HG02885 (cell line): ENCODE measurements around the gene NFIC.
"Not testable (repeated sequence)": the region's sequence is repeated elsewhere in the genome, so short reads cannot be mapped to it uniquely, and the experiment has no call there.

Experiments used
- ATAC-seq: cut with Tn5 transposase; IDR thresholded peaks from one replicate; pipeline ENCODE4 v1.9.1; 2021; ENCODE audit warnings: mild to moderate bottlenecking; ENCODE audit not compliant: unreplicated experiment, poor library complexity

NFIC gene

GRCh38 chr19:3392480-3392879 lies 26.1 kb downstream of the NFIC start:
- no peak for ATAC-seq

DNA sequence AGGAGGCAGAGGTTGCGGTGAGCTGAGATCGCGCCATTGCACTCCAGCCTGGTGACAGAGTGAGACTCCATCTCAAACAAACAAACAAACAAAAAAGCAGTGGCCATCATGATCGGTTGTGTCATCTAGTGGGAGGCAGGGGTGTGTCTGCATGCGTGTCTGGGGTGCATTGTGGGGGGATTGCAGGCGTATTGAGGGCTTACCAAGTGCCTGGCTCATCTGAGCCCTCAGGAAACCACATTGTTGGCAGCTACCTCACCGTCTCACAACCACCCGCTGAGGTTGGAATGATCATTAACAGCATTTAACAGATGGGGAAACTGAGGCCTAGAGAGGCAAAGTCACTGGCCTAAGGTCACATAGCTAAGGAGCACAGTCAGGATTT lies 30.5 kb downstream of the NFIC start:
- no peak for ATAC-seq

- no peak for ATAC-seq
Observed at GRCh38 chr19:3397266-3398022, 31.1 kb downstream of the NFIC start.

GRCh38 chr19:3398114-3398899 lies 31.9 kb downstream of the NFIC start:
- no peak for ATAC-seq

GRCh38 chr19:3398900-3399278 lies 32.5 kb downstream of the NFIC start:
- no peak for ATAC-seq

GRCh38 chr19:3399311-3399710 lies 32.9 kb downstream of the NFIC start:
- ATAC-seq, result not testable (repeated sequence)

DNA sequence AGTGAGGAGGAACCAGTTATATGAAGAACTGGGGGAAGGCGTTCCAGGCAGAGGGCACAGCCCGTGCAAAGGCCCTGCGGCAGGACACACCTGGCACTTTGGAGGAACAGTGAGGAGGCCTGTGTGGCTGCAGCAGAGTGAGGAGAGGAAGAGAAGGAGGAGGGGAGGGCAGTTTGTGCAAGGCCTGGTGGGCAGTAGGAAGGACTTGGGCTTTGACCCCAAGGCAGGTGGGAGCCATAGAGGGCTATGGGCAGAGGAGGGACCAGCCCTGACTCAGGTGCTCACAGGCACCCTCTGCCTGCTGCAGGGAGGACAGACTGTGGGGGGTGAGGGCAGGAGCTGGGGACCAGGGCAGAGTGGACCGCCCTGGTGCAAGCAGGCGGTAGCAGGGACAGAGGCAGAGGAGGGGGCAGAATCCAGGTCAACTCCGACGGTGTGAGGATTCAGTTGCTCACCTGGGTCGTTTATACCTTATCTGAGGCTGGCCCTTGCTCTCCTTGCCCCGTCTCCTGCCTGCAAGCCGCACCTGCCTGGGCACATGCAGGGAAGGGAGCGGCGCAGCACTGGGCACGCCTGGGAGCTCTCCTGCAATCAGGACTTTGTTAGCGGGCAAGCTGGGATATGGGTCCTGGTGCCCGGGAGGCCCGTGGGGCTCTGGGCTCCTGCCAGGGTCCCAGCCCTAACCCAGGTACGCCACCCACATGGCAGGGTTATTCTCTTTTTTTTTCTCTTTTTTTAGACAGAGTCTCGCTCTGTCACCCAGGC lies 34.8 kb downstream of the NFIC start:
- no peak for ATAC-seq

GRCh38 chr19:3402631-3403443 lies 36.5 kb downstream of the NFIC start:
- ATAC-seq, result no peak

DNA sequence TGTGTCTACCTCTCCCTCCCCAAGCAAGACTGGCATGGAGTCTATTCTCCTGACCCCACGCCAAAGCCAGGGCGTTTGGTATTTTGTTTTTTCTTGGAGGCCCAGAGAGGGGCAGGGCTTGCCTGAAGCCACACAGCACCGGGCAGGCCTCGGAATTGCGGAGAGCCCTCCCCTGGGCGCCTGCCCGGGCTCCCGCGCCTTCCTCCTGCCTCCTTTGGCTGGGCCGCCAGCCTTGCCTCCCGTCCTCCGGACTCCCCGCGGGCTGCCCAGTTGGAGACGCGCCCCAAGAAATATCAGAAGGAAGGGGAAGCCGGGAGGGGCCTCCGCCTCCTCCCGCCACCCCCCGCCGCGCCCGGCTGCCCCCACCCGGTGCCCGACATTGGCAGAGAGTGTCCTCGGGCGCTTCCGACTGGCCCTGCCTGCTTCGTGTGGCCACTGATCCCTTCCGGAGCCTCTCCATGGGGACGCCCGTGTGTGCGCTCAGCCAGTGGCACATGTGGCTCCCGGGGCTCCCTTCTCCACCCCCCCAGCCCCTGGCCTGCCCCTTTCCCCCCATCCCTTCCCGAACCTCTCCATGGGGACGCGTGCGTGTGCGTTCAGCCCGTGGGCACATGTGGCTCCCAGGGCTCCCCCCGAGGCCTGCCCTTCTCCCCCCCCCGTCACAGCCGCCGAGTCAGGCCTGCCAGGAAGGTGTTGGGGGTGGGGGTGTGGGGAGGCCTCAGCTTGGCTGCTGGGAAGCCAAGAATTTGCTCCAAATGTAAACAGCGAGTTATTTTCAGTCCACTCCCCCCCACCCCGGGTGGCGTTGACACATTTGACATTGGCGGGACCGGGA lies 37.3 kb downstream of the NFIC start:
- ATAC-seq, result no peak

GRCh38 chr19:3404324-3405260 lies 38.2 kb downstream of the NFIC start:
- ATAC-seq, result no peak

DNA sequence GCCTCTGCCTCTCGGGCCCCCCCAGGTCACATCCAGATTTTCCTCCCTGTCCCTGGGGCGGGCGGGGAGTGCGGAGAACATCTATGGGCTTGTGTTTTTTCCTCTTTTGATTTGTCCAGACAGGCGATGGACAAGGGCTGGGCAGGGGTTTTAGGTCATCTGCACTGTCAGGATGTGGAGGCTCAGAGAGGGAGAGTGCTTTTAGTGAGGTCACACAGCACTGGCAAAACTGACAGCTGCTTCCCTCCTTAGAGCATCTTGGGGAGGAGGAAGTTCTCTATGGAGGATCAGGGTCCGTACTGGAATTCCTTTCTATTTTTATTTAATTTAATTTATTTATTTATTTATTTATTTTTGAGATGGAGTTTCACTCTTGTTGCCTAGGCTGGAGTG lies 38.9 kb downstream of the NFIC start:
- ATAC-seq, result no peak

GRCh38 chr19:3406571-3407111 lies 40.3 kb downstream of the NFIC start:
- ATAC-seq, result no peak

GRCh38 chr19:3407556-3408516 lies 41.5 kb downstream of the NFIC start:
- no peak for ATAC-seq

DNA sequence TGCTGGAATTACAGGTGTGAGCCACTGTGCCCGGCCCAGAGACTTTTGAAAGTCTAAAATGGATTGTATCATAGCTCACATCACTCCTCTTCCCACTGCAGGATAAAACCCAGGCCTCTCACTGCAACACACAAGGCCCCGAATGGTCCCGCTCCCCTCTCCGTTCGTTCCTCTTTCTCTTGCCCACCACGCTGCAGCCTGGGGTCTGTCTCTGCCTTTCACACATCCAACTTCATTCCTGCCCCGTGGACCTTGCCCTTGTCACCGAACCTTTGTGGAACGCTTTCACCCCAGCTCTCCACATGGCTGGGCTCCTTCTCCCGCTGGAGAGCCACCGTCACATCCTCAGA lies 42.6 kb downstream of the NFIC start:
- no peak for ATAC-seq

DNA sequence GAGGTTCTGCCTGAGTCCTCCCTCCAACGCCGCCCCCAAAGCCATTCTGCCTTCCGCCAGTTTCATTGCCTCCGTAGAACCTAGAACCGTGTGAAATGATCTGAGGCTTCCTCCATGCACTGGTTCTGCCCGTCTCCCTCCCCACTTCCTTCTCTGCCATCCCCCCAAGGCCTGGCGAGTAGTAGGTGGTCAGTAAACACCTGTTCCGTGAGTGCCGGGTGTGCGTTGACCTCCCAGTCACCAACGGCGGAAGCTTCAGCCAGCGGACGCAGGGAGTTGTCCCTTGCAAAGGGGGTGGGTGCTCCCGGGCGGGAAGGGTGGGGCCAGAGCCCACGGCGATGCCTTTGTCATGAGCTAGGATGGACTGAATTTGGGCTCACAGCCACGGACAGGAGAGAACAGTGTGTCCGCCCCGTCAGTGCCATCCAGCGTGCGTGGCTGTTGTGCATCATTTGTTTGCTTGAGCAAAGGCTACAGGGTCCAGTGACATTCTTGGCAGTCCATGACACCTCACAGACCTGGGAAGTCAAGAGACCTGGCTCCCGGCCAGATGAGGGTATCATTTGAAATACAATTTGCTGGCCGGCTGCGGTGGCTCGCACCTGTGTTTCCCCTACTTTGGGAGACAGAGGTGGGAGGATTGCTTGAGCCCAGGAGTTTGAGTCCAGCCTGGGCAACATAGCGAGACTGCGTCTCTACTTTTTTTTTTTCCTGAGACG lies 43.1 kb downstream of the NFIC start:
- no peak for ATAC-seq

DNA sequence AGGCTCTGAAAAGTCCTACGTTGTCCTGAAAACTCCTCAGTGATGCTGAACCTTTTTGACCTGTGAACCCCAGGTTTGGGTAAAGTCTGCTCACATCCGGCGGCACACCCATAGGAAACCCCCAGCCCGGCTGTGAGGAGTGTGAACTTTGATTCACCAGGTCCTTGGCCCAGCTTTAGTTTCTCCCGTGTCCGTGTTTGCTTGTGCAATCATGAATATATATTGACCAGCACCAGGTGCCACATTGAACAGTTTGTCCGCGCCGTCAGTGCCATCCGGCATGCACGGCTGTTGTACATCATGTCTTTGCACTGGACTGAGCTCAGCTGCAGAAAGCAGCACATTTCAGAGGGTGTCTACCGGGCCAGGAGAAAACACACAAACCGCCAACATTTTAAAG lies 45.3 kb downstream of the NFIC start:
- ATAC-seq, result no peak
